Midbrain (tissue), 1 donor: ENCODE measurements around the gene DELE1.

Experiments
- DNase-seq: peaks from one replicate; lab custom pipeline; 2025; lab: John Stamatoyannopoulos, UW

The DELE1 gene

DNA sequence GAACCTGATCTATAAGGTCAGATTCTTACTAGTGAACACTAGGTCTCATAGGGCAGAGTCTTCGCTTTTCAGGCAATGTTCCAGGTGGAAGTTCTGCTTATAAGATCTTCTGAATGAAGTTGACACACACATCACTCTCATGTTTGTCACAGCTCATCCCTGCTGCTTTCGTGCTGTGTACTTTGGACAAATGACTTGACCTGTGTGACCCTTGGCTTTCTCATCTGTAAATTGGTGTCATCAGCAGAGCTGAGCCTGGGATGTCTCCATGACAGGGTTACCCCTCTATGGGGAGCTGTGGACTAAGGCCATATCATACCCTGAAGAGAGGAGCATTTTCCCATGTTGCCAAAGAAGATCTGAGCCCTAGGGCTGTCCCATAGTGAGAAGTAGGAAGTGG is 2.8 kb downstream of the DELE1 start:
- DNase-seq = no peak

DNA sequence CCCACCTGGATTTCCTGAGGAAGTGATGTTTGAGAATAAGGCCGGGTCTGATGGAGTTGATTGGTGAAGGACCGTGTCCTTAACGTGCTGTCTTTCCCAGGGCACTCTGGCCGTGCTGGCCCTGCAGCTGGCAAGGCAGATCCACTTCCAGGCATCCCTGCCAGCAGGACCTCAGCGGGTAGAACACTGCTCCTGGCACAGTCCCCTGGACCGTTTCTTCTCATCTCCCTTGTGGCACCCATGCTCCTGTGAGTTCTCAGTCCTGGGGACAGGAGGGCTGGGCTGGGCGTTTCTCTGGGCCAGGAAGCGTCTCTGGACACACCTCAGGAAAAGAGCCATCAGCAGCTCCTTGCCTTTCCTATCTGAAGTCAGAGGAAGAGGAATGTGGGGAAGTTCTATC is 4.4 kb downstream of the DELE1 start:
- DNase-seq = no peak

DNA sequence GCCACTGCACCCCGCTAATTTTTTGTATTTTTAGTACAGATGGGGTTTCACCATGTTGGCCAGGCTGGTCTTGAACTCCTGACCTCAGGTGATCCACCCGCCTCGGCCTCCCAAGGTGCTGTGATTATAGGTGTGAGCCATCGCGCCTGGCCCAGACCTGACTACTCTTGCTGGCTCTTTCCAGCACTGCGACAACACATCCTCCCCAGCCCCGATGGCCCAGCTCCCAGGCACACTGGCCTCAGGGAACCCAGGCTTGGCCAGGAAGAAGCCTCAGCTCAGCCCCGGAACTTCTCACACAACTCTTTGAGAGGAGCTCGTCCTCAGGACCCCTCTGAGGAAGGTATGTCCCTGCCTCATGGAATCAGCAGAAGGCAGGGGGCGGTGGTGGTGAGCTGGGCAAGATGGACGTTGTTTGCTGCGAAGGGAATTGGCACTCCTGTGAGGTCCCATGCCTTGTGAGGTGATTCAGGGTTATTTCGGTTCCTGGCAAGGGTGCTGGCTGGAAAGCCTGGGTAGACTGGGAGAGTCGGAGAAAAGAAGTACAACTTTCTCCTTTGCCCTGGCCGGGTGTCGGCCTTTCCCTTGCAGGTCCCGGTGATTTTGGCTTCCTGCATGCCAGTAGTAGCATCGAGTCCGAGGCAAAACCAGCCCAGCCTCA is 5.9 kb downstream of the DELE1 start:
- no peak for DNase-seq

DNA sequence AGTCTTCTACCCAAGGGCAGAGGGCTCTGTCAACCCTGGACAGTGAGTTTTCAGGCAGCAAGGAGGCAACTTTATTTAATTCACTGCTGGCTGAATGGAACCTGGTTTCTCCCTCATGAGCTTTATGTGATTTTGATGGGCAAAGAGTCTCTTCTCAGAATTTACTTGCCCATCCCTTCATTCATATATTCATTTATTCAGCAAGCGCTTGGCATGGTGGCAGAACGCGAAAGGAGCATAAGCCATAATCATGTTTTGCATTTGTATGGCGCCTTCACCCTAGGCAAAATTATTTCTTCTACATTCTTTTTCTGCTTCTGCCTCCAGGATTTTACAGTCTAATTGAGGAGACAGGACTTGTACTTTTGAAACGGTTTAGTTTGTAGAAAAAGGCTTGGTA is 8.0 kb downstream of the DELE1 start:
- DNase-seq = no peak

DNA sequence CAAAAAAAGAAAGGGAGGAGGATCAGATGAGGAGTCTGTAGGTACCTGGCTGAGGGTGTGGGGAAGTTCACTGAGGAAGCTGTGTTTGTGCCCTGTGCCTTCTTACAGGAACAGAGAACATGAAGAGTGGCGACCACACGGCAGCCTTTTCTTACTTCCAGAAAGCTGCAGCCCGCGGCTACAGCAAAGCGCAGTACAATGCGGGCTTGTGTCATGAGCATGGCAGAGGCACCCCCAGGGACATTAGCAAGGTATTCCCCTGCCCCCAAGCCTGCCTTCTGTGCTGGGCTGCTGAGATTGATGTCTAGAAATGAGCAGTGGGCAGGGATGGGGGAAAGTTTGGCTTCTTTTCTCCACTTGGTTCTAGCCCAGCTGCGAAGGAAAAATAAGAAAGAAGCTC is 9.5 kb downstream of the DELE1 start:
- no peak for DNase-seq

DNA sequence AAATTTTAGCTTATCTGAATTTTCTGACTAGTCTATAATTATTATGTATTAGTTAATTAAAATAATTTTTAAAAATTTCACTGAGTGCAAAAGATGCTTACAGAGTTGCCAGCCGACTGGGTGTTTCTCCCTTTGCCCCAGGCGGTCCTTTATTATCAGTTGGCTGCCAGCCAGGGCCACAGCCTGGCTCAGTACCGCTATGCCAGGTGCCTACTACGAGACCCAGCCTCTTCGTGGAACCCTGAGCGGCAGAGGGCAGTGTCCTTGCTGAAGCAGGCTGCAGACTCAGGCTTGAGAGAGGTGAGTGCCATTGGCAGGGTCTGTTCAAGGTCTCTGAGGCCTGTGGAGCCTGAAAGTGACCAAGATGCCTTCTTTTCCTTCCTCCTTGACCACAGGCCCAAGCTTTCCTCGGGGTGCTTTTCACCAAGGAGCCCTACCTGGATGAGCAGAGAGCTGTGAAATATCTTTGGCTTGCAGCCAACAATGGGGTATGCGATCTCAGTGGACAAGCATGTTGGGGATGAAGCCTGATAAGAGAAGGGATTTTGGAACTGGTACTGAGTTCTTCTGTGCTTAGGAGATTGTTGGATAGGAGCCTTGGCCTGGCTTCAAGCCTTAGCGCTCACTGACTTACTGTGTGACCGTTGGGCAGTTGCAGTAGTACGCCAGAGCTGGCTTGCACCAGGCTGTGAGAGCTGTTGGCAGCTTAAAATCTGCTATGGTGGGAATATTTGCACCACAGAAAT is 10.6 kb downstream of the DELE1 start:
- no peak for DNase-seq

DNA sequence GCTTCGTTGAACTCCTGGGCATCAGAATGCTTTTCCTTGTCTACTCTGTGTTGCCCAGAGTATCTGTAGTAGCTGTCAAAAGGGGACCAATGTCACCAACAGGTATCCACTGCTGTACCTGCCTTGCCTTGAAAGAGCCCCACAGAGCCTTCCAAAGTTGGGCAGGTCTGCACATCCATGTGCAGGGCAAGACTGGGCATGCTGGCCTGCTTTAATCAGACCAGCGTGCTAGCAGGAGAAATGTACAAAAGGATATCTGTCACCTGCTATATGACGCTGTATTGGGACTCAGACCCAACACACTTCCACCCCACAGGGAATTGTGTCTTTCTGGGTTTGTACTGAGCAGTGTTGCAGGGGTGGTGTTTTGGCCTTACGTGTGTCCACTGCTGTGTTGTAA is 11.9 kb downstream of the DELE1 start:
- DNase-seq = no peak

DNA sequence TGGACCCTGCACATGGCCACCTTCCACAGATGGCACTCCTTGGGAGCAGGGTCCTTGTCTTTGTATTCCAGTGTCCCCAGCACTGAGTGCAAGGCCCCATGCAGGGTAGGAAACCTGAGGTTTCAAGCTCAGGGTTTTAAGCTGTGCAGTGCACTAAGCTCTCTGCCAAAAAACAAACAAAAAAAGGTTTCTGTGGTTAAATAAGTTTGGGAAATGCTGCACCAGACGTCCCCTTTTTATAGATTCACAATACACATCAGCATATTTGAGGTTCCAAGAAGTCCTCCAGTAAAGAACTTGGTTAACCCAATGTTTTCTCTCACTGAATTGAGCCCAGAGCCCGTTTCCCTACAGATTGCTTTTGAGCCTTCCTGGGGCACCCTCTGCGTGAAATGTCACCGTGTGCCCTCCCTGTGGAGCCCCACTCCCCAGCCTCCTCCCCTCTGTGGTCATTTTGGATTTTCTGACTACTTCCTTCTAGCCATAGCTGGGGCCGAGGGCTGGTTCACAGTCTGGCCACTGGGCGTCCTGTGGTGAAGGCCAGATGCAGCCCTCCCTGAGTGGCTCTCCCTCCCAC is 17.1 kb downstream of the DELE1 start:
- DNase-seq = no peak

DNA sequence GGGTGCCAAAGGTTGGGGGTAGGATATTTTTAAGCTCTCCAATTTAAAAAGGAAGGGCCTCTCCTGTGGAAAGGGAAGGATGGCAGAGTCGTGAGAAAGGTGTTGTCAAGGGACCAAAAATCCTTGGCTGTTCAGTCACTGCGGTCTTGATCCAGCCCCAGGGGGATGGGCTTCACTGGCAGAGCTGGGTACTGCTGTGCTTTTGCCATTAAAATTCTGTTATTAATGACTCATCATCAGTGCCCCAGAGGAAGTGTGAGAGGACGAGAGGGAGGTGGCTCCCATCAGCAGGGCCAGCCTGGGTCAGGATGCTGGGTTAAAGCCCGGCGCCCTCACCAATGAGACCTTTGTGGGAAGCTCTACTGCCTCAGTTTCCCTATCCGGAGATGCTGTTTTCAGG is 17.6 kb downstream of the DELE1 start:
- no peak for DNase-seq

DNA sequence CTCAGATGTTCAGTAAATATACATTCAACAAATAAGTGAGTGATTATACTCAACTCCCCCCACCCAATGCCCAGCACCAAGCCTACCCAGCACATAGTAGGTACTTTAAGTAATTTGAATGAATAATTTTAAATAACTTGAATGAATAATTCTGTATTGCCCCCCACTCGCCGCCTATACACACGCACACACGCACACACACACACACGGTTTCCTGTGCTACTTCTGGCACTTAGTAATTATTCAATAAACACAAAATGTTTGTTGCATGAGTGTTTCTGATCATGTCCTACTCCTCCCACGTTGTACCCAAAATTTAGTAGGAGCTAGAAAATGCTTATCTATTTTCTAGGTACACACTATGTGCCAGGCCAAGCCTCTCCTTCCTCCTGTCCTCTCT is 18.1 kb downstream of the DELE1 start:
- DNase-seq = no peak

DNA sequence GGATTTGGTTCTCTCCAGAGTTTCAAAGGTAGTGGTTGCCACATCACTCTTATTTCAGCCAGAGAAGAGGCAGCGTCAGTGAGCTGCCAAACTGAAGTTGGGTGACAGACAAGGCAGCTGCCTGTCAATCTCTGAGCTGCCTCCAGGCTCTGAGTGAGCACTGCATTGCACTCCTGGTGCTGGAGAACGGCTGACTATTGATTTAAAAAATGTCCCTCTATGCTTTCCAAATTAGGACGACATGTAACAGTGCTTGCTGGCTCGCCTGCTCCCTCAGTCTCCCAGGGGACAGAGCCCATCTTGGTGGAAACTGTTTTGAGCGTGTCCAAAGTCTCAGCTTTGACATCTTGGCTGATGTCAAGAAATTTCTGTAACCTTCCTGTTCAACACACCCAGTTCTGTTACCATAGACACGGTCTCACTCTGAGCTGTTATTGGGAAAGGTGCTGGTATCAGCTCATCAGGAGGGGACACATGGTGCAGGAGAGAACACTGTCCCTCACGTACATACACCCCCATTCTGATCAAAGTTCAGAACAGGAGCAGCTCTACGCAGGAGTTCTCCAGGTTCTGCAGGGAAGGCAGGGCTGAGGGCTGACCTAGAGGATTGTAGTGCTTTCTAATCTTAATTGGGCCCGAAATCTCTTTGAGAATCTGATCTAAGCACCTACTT is 18.6 kb downstream of the DELE1 start:
- no peak for DNase-seq

DNA sequence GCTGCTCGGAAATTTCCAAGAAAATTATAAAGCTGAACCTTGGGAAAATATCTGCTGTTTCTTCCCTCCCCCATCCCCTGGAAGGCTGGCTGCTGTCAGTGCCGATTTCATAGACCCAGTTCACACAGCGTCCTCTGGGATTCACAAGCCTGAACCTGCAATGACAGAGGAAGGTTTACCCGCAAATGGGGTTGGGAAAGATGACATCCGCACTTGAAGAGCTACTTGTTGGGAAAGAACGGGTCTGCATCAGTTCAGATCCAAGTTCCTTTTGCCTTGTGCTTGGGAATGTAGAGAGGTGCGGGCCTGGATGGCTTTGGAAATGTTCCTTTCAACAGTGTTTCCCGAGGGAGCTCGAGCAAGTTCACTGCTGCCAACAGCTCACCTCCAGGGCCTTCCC is 20.4 kb downstream of the DELE1 start:
- no peak for DNase-seq

DNA sequence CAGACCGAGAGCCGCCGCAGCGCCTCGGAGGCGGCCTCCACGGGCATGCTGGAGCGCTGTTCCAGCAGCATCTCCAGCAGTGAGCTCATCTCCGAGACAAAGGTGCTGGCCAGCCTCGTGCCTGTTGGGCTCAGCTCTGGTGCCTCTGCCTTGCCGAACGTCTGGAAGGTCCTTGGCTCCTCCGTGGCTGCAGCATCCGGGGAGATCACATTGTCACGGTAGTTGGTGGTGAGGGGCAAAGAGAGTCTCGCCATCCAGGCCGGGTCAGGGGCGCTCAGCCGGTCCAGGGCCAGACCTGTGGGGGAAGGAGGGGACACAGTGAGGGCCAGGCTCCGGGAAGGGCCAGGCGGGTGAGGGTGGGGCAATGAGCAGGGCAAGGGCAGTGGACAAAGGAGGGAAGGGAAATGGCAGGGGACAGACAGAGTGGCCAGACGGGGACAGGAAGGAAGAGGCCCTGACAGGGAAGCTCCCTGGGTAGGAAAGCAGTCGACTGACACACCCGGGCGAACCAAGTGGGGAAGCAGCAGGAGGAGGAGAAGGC is 21.9 kb downstream of the DELE1 start:
- DNase-seq = no peak

DNA sequence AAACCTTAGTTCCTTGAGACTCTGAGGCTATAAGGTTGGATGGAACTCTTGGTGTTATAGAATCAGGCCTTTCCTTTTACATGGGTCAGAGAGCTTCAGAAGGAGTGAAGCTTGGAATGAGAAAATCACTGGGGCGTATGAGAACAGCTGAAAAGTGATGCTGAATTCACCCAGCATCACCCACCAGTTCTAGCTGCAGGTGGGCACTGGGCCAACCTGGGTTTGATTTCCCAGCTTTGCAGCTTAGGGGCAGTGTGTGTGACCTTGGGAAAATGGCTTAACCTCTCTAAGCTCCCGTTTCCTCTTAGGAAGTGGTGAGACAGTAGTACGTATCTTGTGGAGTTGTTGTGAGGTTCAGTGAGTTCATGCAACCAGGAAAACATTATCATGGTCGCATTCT is 23.6 kb downstream of the DELE1 start:
- DNase-seq = no peak

DNA sequence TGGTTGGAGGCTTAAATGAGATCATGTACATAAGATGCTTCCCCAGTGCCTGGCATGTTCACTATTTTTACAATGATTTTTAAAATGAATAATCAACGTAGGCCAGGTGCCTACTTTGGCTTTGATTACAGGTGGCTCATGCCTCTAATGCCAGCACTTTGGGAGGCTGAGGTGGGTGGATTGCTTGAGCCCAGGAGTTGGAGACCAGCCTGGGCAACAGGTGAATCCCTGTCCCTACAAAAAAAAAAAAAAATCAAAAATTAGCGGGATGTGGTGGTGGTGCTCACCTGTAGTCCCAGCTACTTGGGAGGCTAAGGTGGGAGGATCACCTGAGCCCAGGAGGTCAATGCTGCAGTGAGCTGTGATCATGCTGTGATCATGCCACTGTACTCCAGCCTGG is 25.1 kb downstream of the DELE1 start:
- no peak for DNase-seq

DNA sequence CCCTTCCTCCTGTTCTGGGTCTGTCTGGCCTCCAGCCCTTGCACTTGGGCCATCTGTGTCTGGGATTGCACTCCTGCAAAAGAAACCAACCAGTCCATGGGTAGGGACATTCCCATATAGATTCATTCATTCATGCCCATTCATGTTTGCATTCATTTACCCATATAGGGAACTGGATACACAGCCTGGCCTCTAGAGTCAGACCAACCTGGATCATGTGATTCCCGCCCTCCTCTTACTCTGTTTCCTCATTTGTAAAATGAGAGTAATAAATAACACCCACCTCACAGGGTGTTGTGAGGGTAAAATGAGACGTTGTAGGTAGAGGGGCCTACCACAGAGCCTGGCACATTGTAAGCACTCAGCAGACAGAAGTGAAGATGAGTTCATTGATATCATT is 25.8 kb downstream of the DELE1 start:
- no peak for DNase-seq

DNA sequence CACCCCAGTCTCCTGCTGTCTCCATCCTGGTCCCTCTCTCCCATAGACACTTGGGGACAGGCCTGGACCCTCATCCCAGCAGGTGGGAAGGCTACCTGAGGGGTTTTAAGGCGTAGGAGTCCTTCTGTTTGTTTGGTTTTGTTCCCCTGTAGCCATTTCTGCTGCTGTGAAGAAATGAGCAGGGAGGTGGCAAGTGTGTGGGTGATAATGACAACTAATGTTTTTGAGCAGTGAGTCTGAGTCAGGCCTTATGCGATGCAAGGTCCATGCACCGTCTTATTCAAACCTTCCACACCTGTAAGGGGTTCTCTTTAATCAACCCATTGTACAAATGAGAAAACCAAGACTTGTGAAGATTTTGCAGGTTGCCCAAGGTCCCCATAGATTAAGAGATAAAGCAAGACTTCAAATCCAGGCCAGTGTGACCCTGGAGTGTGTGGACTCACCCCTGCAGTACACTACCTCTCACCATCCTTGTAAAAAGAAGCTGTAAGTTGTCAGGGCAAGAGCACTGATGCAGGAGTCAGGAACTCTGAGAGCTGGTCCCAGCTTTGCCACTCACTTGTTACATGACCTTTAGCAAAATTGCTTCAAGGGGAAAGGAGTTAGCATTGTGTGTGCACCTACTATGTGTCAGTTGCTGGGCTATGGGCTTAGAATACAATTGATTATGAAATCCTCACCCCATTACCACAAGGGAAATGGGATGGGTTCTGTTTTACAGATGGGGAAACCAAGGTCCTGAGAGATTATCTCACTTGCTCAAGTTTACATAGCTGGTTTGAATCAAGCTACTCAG is 26.7 kb downstream of the DELE1 start:
- DNase-seq = no peak

DNA sequence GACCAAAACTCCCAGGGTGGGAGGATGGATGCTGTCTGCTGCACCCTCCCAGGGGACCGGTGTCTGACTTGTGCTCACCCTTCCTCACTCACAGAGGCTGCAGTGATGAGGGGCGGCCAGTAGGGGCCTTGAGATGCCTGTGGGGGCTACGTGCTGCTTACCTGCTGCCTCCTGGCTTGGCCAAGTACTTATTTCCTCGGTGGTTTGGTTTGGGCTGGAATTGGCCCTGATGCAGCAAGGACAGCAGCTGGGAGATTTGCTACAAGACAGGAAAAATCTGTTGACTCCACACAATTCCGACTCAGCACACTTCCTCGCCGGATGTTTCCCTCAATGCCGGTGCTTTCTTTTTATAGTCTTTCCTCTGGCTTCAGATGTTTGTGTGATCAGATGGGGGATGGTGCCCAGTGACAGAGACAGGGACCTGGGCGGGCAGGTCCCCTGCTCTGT is 27.7 kb downstream of the DELE1 start:
- no peak for DNase-seq

DNA sequence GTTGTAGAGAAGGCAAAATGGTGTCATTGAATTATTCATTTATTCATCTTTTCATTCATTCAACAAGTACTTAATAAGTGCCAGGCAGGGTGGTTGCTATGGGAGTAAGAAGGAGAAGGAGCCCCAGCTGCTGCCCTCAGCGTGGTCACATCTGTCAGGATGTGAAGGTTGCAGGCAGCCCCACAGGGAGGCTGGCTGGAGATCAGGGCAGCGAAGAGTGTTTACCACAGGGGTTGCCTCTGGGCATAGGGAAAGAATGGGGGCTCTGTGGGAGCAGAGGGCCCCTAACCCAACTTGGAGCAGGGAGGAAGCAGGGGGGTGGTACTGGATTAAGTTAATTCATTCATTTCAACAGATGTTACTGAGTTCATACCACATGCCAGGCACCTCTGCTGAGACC is 28.3 kb downstream of the DELE1 start:
- no peak for DNase-seq

DNA sequence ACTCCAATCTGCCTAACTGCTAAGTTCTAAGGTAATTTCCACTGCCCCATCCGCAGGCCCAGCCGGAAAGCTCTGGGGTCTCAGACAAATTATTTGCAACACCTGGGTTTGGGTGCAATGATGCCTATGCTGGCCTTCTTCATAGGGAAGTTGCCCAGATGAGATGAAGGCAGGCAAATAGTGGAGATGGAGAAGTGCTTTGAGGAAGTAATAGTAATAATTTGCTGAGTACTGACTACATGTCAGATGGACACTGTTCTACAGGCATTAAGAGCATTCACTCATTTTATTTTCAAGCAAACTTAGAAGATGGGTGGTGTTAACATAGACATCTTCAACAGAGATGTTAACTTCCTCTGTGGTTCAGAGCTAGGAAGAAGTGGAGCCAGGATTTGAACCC is 30.5 kb downstream of the DELE1 start:
- no peak for DNase-seq

DNA sequence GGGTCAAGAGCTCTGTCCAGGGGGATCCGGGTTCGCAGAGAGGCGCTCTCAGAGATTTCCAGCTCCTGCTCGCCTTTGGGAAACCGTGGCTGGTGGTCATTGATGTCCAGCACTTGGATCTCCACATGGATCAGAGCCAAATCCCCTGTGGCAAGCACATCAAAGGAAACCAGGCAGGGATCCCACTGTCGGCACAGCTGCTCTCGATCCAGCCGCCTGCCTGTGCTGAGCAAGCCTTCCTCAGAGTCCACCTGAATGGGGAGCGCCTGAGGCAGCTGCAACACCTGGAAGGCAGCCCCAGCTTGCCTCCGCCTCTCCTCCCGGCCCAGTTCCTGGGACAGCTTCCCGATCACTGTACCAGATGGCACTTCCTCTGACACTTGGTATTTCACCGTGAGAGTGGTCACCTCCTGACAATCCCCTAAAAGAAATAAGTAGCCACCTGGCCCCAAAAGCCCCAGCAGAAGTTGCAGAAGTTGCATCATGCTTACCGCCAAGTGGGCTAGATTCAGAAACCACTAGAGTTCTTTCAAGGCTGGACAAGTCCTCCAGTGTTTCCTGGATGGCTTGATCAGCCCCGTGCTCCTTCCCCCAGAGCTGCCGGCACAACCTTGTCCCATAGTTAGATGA is 33.8 kb downstream of the DELE1 start:
- no peak for DNase-seq
